Measurements from ENCODE around the gene USPL1. TPM values are rescaled to one million over a fixed set of nuclear protein-coding genes. Genes with fewer than 3 reads are reported as not detected.

USPL1 gene
- total RNA-seq, 2 donors from 2014 or later, result 8.8 to 14.8 TPM

DNA sequence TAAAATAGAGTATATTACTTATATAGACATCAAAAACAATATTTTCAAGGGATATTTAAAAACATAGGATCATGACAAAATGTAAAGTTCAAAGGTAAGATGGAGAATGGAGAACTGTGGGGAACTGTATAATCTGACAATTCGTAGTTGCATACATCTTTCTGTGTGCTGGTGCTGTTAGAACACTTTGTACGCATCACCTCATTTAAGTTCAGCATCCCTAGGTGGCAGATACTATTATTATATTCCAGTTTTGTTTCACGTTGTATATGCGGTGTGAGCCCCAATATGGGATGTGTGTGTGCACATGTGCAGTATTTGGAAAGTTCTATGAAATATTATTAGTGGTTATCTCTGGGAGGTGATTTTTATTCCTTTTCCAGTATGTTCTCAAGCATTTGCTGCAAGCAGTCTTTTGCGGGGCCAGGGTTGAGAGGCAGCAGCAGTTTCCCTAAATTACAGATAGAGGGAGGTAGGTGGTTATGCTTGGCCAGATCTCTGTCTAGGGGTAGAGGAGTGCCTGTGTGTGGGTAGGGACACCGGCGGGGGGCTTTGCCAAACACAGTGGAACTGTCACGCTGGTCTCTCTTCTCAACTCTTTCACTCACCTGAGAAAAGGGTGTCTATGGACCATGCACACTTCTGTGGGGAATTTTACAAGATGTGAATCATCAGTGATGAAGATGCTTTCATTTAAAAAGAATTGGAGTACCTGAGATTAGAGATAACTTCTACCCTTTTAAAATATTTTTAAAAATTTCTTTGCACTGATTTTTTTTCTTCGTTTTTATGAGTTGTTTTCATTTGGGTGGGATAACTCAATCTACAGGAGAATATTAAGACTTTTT, 62.0 kb downstream of the USPL1 start:
- H3K36me3 ChIP-seq, result no peaks in the 10 kb centered on the region
- TF ChIP-seq, protein P1, sequence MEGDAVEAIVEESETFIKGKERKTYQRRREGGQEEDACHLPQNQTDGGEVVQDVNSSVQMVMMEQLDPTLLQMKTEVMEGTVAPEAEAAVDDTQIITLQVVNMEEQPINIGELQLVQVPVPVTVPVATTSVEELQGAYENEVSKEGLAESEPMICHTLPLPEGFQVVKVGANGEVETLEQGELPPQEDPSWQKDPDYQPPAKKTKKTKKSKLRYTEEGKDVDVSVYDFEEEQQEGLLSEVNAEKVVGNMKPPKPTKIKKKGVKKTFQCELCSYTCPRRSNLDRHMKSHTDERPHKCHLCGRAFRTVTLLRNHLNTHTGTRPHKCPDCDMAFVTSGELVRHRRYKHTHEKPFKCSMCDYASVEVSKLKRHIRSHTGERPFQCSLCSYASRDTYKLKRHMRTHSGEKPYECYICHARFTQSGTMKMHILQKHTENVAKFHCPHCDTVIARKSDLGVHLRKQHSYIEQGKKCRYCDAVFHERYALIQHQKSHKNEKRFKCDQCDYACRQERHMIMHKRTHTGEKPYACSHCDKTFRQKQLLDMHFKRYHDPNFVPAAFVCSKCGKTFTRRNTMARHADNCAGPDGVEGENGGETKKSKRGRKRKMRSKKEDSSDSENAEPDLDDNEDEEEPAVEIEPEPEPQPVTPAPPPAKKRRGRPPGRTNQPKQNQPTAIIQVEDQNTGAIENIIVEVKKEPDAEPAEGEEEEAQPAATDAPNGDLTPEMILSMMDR (IDR thresholded peaks at IDR 0.05), result no peak
- H3K9me3 ChIP-seq, result no peaks in the 10 kb centered on the region
- no peak overlapping the region for H3K4me3 ChIP-seq
- H3K27me3 ChIP-seq, result no peaks in the 10 kb centered on the region
- no peak for DNase-seq
- H3K9ac ChIP-seq (ENCODE audit: low read depth in 2 of 2, low read length in 2 of 2), result no peak overlapping the region
- H3K4me1 ChIP-seq, result no peaks in the 10 kb centered on the region
- intact Hi-C loops (cut with DNase I), result loop anchor here (5.0 to 10.0 kb wide), 2 partner anchors 123 to 185 kb away; no protein-coding TSS in a partner anchor
- no peak overlapping the region for H3K27ac ChIP-seq

- no peak overlapping the region for H3K9ac ChIP-seq (ENCODE audit: low read depth in 2 of 2, low read length in 2 of 2)
- no peaks in the 10 kb centered on the region for H3K4me1 ChIP-seq
- no peak for DNase-seq
- no peaks in the 10 kb centered on the region for H3K9me3 ChIP-seq
- no peaks in the 10 kb centered on the region for H3K27me3 ChIP-seq
- H3K27ac ChIP-seq, result no peak overlapping the region
- H3K36me3 ChIP-seq, result no peaks in the 10 kb centered on the region
- TF ChIP-seq, protein P1 (IDR thresholded peaks at IDR 0.05), result no peak
- intact Hi-C loops (cut with DNase I), result no loop called here
- H3K4me3 ChIP-seq, result no peak overlapping the region
Observed at GRCh38 chr13:30681843-30682242, 64.1 kb downstream of the USPL1 start.

DNA sequence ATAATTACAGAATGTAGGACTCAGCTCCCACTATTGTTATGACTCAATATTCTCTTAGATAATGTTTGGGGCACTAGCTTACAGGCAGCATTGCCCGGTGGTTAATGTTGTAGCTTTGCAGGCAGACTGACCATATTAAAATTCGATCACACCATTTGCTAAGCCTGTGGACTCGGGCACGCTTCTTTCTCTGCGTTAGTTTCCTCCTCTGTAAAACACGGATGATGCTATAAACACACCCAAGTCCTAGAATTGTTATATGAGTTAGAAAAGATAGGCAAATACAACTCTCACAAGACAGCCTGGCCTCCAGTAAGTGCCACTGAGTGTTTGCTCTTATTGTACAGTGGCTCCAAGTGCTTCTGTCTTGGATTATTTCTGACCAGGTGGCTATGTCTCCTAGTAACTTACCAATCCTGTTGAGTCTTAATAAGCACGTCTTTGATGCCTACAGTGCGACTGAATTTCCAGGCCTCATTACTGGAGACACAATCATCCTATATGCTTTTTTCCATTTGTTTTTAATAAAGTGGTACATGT, 67.7 kb downstream of the USPL1 start:
- Histone ChIP-seq H3K4me3 (no peak overlapping the region), H3K9me3 (no peaks in the 10 kb centered on the region), H3K27ac (peak overlapping the region; percentile 39), H3K9ac (ENCODE audit: low read depth in 2 of 2, low read length in 2 of 2) (peak overlapping the region in 1 of 2 donors; percentile 42), H3K27me3 (no peaks in the 10 kb centered on the region), H3K36me3 (no peaks in the 10 kb centered on the region), H3K4me1 (no peaks in the 10 kb centered on the region)
- DNase-seq, result peak; percentile 41
- TF ChIP-seq, protein P1 (IDR thresholded peaks at IDR 0.05), result no peak
- intact Hi-C loops (cut with DNase I), result no loop called here

- Histone ChIP-seq H3K9ac (ENCODE audit: low read depth in 2 of 2, low read length in 2 of 2) (no peak overlapping the region), H3K27ac (peak overlapping the region; percentile 39), H3K4me3 (no peak overlapping the region), H3K36me3 (no peaks in the 10 kb centered on the region), H3K27me3 (no peaks in the 10 kb centered on the region), H3K4me1 (no peaks in the 10 kb centered on the region), H3K9me3 (no peaks in the 10 kb centered on the region)
- intact Hi-C loops (cut with DNase I), result no loop called here
- no peak for DNase-seq
- TF ChIP-seq, protein P1 (IDR thresholded peaks at IDR 0.05), result no peak
Observed at GRCh38 chr13:30685987-30686386, 68.3 kb downstream of the USPL1 start.

GRCh38 chr13:30687601-30688000, 69.9 kb downstream of the USPL1 start:
- no peaks in the 10 kb centered on the region for H3K36me3 ChIP-seq
- no peak overlapping the region for H3K4me3 ChIP-seq
- H3K9ac ChIP-seq (ENCODE audit: low read depth in 2 of 2, low read length in 2 of 2), result no peak overlapping the region
- no peaks in the 10 kb centered on the region for H3K4me1 ChIP-seq
- TF ChIP-seq, protein P1 (IDR thresholded peaks at IDR 0.05), result no peak
- intact Hi-C loops (cut with DNase I), result no loop called here
- DNase-seq, result no peak
- H3K27me3 ChIP-seq, result no peaks in the 10 kb centered on the region
- H3K9me3 ChIP-seq, result no peaks in the 10 kb centered on the region
- H3K27ac ChIP-seq, result no peak overlapping the region
